Epithelial cell of alveolus of lung (primary cell): ENCODE data around the gene ZCRB1. TPM values are rescaled to one million over a fixed set of nuclear protein-coding genes. Genes with fewer than 3 reads are reported as not detected.

Source experiments
- total RNA-seq: library from RNA; depleted of rRNA; stranded (reverse); fragments of >200 nt; gene quantifications from 2 replicates; pipeline ENCODE4 v1.2.1, GENCODE V29; 2015

ZCRB1 gene
- total RNA-seq: 26.4 and 39.4 TPM in 2 replicates

GRCh38 chr12:42325653-42326474, at the start of gene ZCRB1, which contains the start of gene PPHLN1:
ZCRB1 (minus strand) TSS chr12:42326094; CDS start chr12:42324102, 1,992 bp downstream.
PPHLN1 (plus strand) TSS chr12:42326167; CDS start chr12:42335903, 9,736 bp downstream.

Other genes with a start within 250 kb of the ZCRB1 start
- 9.6 and 11.3 TPM in 2 replicates for gene GXYLT1, start 181.2 kb downstream of the ZCRB1 start, total RNA-seq
- gene YAF2, start 87.8 kb downstream of the ZCRB1 start, total RNA-seq: 10.2 and 26.5 TPM in 2 replicates
- gene PPHLN1, start 73 bp upstream of the ZCRB1 start, total RNA-seq: 49.9 and 53.5 TPM in 2 replicates